ENCODE measurements around the gene KCNJ12.
"Not testable (repeated sequence)": the region's sequence is repeated elsewhere in the genome, so short reads cannot be mapped to it uniquely, and the experiment has no call there.

DNA sequence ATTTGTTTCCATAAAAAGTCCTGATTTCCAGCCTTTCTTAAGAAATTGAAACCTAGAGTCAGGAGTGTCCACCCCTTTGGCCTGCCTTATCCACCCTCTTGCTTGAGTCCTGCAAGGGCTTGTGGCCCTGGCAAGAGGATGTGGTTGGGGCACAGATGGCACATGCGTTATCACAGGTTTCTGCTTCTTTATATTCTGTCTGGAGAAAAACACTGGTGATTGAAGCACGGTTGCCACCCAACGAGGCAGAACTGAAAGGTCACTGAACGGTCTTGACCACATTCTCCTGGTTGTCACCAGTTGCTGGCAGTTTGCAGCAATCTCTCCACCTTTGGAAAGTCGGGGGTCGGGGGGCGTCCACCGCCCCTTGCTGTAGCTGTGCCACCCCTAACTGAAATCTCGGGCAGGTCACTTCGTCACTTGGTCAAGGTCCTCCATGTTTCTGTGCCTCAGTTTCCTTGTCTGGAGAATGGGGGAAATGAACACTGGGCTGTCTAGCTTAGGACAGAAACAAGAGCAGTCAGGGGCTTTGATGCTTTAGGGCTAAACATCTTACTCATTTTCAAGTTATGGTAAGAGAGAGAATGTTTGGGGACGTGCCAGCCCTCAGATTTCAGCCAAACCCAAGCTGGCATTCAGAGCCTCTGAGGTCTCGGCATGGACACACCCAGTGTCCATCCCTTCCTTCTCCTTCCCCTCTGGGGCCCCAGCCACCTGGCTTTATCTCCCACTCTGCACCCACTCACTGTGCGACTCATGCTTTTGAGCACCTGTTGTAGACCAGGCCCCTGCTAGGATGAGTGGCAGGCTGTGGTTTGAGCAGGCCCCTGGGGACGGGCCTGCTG, 27.9 kb upstream of the KCNJ12 start:
- TF ChIP-seq, protein P1, sequence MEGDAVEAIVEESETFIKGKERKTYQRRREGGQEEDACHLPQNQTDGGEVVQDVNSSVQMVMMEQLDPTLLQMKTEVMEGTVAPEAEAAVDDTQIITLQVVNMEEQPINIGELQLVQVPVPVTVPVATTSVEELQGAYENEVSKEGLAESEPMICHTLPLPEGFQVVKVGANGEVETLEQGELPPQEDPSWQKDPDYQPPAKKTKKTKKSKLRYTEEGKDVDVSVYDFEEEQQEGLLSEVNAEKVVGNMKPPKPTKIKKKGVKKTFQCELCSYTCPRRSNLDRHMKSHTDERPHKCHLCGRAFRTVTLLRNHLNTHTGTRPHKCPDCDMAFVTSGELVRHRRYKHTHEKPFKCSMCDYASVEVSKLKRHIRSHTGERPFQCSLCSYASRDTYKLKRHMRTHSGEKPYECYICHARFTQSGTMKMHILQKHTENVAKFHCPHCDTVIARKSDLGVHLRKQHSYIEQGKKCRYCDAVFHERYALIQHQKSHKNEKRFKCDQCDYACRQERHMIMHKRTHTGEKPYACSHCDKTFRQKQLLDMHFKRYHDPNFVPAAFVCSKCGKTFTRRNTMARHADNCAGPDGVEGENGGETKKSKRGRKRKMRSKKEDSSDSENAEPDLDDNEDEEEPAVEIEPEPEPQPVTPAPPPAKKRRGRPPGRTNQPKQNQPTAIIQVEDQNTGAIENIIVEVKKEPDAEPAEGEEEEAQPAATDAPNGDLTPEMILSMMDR (IDR thresholded peaks at IDR 0.05) = not testable (repeated sequence)
- TF ChIP-seq POLR2AphosphoS5 (IDR thresholded peaks at IDR 0.05) = not testable (repeated sequence)

Data from suprapubic skin (tissue), 3 donors.